Activated CD4-positive, alpha-beta T cell treated with anti-CD3 and anti-CD28 coated beads for 1 hour (primary cell): ENCODE measurements around the gene GTF2H4.
"Not testable (repeated sequence)": the region's sequence is repeated elsewhere in the genome, so short reads cannot be mapped to it uniquely, and the experiment has no call there.

Source experiments
- DNase-seq: peaks from one replicate; pipeline ENCODE4 v3.0.0-alpha.2; 2020

The GTF2H4 gene

GRCh38 chr6:30926644-30927043, 18.6 kb downstream of the GTF2H4 start:
- no peak for DNase-seq

- not testable (repeated sequence) for DNase-seq
Measured at GRCh38 chr6:30927080-30927479, 19.1 kb downstream of the GTF2H4 start.

GRCh38 chr6:30928677-30929076, 20.7 kb downstream of the GTF2H4 start:
- no peak for DNase-seq

GRCh38 chr6:30930506-30930905, 22.5 kb downstream of the GTF2H4 start:
- no peak for DNase-seq

- DNase-seq, result no peak
Measured at GRCh38 chr6:30931272-30931671, 23.3 kb downstream of the GTF2H4 start.

- no peak for DNase-seq
Measured at GRCh38 chr6:30931969-30932645, 24.1 kb downstream of the GTF2H4 start, which contains the start of gene SFTA2. SFTA2 (minus strand) TSS chr6:30932170; CDS start chr6:30932096, 74 bp downstream.

- no peak for DNase-seq
Measured at GRCh38 chr6:30932665-30933365, 24.8 kb downstream of the GTF2H4 start.

GRCh38 chr6:30935018-30935417, 27.0 kb downstream of the GTF2H4 start:
- DNase-seq, result no peak

GRCh38 chr6:30937265-30937664, 29.3 kb downstream of the GTF2H4 start:
- no peak for DNase-seq

- no peak for DNase-seq
Measured at GRCh38 chr6:30938730-30939129, 30.7 kb downstream of the GTF2H4 start.

GRCh38 chr6:30939473-30939872, 31.5 kb downstream of the GTF2H4 start:
- DNase-seq, result no peak

GRCh38 chr6:30940361-30940986, 32.5 kb downstream of the GTF2H4 start, which contains the start of gene MUCL3:
MUCL3 (plus strand) TSS chr6:30940973; CDS start chr6:30941000, 27 bp downstream.
- no peak for DNase-seq

- no peak for DNase-seq
Measured at GRCh38 chr6:30942338-30943060, 34.5 kb downstream of the GTF2H4 start.

GRCh38 chr6:30944051-30944450, 36.0 kb downstream of the GTF2H4 start:
- DNase-seq, result no peak

- no peak for DNase-seq
Measured at GRCh38 chr6:30945281-30945680, 37.3 kb downstream of the GTF2H4 start.

GRCh38 chr6:30947231-30947630, 39.2 kb downstream of the GTF2H4 start:
- DNase-seq, result no peak

GRCh38 chr6:30948811-30949210, 40.8 kb downstream of the GTF2H4 start:
- DNase-seq, result no peak

- no peak for DNase-seq
Measured at GRCh38 chr6:30951907-30952469, 44.0 kb downstream of the GTF2H4 start.

GRCh38 chr6:30954631-30955366, 46.8 kb downstream of the GTF2H4 start:
- no peak for DNase-seq

- peak; percentile 65 for DNase-seq
Measured at GRCh38 chr6:30955367-30956042, 47.5 kb downstream of the GTF2H4 start.

- DNase-seq, result no peak
Measured at GRCh38 chr6:30957716-30958115, 49.7 kb downstream of the GTF2H4 start.
